HG03469 (cell line): ENCODE results near the gene GAS5.

Experiments
- ATAC-seq: cut with Tn5 transposase; IDR thresholded peaks from one replicate; pipeline ENCODE4 v1.9.1; 2021; ENCODE audit warnings: mild to moderate bottlenecking, moderate library complexity, moderate number of reproducible peaks; ENCODE audit not compliant: unreplicated experiment

The GAS5 gene

GRCh38 chr1:173832748-173833147 is 35.0 kb downstream of the GAS5 start:
- no peak for ATAC-seq

- no peak for ATAC-seq
Measured at GRCh38 chr1:173827611-173828010, 40.2 kb downstream of the GAS5 start.

- ATAC-seq: peak; percentile 59
Measured at GRCh38 chr1:173824315-173825081, 43.3 kb downstream of the GAS5 start, which contains the start of the genes CENPL and DARS2. Gene CENPL, minus strand, starts transcription at chr1:173824883. Its CDS starts 13,584 bp downstream, at chr1:173811299. Gene DARS2, plus strand, starts transcription at chr1:173824673. Its CDS starts 557 bp downstream, at chr1:173825230.

- ATAC-seq: no peak
Measured at GRCh38 chr1:173823781-173824314, 43.9 kb downstream of the GAS5 start.

- ATAC-seq: no peak
Measured at GRCh38 chr1:173821680-173822079, 46.1 kb downstream of the GAS5 start.

GRCh38 chr1:173818459-173818858 is 49.3 kb downstream of the GAS5 start:
- no peak for ATAC-seq
